Stromal cell of bone marrow (primary cell): ENCODE measurements around the gene APOL3.
"Not testable (repeated sequence)": the region's sequence is repeated elsewhere in the genome, so short reads cannot be mapped to it uniquely, and the experiment has no call there.

ENCODE experiments used
- DNase-seq: peaks from one replicate; pipeline ENCODE4 v3.0.0-alpha.2; 2012; ENCODE audit warnings: low read depth

APOL3 gene

DNA sequence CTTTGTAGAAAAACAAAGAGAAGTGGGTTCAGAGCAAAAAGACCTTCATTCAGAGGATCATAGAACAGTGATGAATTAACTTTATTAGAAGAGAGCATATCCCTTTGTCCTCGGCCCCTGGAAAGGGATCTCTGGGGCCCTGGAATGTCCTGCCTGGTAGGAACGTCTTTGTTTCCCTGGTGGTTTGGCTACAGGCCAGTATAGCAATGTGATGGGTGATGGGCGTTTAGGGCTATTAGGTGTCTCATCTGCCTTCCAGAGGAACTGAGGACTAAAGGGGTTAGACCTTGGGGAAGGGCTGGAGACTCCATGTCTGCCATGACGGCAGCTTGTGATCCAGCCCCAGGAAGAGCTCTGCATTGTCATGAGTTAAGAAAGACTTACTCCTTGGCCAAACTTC, 32.0 kb upstream of the APOL3 start:
- DNase-seq = no peak

DNA sequence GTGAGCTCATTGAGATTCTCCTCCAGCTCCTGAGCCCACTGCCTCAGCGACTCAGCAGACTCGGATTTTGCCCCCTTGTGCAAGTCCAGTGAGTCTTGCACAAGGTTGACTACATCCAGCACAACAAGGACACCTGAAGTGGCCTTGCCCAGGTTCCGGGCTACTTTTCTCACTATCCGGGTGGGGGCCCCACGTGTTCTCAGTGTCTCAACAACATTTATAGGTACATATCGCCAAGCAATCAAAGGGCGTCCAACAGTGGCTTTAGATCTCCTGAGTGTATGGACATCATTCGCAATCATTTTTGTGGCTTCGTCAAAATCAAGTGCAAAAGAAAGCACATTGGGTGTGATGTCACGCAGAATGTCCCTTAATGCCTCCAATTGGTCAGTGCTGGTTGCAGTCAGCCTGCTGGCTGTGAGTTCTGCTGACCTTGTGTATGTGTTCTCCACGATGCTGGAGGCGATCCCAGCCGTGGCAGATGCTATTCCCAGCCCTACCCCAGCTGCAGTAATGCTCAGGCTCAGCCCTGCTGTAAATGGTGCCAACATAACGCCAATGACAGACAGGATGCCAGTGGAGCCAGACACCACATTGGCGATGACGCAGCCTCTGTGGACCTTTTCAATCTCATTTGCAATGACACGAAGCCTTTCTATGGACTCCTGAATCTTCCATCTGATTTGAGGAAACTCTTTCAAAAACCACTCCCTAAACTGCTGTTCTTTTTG, 30.7 kb upstream of the APOL3 start:
- peak; percentile 63 for DNase-seq

DNA sequence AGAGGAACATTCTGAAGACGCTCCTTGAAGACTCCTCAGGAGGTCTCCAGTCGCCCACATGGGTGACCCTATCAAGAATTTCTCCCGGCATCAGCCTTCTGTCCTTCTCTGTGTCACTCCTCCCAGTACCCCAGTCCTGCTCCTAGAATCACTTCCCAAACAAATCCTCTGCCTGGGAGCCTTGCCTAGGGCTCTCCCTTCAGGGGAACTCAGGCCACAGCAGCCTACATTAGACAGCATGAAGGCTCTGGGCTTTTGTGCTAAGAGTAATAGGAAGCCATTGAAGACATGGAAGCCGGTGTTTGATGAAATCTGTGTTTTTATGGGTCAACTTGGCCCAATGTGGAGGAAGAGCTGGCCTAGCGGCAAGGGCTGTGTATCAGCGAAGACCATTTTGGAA, 27.3 kb upstream of the APOL3 start:
- not testable (repeated sequence) for DNase-seq

GRCh38 chr22:36185828-36186624, 25.5 kb upstream of the APOL3 start:
- no peak for DNase-seq

DNA sequence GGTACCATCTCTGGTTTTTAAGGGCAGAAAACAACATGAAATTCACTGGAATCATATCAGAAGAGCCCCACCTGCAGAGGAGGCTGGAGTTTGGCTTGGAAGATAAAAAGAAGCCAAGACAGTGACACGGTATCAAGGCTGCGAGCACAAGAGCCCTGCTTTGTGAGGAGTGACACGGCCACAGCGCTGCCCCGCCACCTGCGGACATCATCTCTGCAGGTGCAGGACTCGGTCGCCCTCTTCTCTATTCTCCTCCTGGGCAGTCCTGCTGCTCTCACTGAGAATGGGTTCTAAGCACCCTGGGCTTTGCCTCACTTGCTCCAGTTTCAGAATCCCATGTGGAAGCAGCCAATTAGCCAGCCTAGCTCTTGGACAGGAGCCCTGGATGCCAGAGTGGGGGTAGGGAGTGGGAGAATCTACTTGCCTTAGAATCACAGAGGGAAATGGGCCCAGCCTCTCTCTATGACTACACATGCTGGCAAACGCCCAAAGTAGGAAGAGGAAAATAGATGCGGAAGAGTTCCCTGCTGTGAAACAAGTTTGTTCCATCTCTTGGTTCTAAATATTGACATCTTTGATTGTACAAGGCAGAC, 24.0 kb upstream of the APOL3 start:
- DNase-seq = peak; percentile 69

GRCh38 chr22:36183446-36183845, 22.9 kb upstream of the APOL3 start:
- DNase-seq = no peak

GRCh38 chr22:36182857-36183256, 22.3 kb upstream of the APOL3 start:
- no peak for DNase-seq

DNA sequence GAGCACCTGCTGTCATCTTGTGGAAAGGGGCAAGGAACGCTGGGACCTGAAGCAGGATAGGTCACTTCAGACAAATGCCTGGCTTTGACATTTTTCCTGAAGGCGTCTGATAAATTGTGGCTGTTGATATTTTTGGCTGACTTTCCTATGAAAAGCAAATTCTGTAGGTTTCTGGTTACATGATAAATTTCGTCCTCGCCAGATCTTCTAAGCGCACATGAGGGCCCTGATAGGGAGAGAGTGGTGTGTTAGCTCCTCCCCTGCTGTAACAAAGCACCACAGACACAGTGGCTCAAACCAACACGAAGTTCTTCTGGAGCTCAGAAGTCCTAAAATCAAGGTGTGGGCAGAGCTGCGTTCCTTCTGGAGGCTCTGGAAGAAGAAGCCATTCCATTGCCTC, 21.5 kb upstream of the APOL3 start:
- DNase-seq = no peak

DNA sequence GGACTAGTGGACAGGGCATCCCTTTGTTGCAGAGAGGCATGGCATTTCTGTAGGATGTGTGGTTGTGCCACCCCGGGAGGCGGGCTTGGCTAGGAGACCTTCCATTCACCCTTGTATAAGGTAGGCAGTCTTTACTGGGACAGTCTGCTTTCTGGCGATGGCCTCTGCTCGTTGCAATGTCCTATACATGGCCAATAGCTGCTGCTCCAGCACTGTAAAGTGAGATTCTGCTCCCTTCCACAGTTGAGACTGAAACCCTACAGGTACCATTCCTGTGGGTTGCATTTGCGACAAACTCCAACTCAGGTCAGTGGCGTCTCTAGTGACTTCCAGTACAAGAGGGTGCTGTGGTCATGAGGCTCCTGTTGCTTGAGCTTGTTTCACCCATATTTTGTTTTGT, 20.4 kb upstream of the APOL3 start:
- no peak for DNase-seq

GRCh38 chr22:36180038-36180880, 19.7 kb upstream of the APOL3 start:
- DNase-seq = peak; percentile 43

GRCh38 chr22:36177160-36177559, 16.6 kb upstream of the APOL3 start:
- DNase-seq = no peak

DNA sequence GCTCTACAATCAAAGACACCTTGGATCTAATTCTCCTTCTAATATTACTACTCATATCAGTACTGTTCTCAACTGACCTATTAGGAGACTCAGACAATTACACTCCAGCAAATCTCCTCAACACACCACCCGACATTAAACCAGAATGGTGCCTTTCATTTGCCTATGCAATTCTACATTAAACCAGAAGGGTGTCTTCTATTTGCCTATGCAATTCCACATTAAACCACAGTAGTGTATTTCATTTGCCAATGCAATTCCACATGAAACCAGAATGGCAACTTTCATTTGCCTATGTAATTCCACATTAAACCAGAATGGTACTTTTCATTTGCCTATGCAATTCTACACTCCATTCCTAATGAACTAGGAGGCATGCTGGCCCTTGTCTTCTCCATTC, 15.3 kb upstream of the APOL3 start:
- DNase-seq = no peak

DNA sequence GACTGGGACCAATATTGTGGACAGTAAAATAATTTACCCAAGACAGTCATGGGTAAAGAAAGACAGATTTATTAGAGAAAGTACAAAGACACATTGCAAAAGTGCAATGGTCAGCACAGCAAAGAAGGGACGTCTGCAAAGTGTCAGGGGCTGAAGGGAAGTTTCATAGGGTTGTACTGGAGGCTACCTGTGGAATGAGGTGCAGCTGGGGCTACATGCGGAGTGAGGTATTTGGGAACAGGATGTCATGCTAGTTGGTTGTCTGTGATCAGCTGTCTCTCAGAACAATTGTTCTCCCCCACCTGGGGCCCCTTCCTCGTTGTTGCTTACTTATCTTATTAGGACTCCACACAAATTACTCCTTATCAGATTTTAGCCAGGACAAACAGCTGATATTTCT, 11.4 kb upstream of the APOL3 start:
- DNase-seq = no peak

GRCh38 chr22:36166518-36167220, 6.1 kb upstream of the APOL3 start:
- DNase-seq = no peak

- DNase-seq = no peak
Measured at GRCh38 chr22:36166086-36166485, 5.5 kb upstream of the APOL3 start.

GRCh38 chr22:36165141-36165540, 4.6 kb upstream of the APOL3 start:
- no peak for DNase-seq

- DNase-seq = no peak
Measured at GRCh38 chr22:36164621-36165020, 4.1 kb upstream of the APOL3 start.

- DNase-seq = no peak
Measured at GRCh38 chr22:36163497-36163896, 2.9 kb upstream of the APOL3 start.

DNA sequence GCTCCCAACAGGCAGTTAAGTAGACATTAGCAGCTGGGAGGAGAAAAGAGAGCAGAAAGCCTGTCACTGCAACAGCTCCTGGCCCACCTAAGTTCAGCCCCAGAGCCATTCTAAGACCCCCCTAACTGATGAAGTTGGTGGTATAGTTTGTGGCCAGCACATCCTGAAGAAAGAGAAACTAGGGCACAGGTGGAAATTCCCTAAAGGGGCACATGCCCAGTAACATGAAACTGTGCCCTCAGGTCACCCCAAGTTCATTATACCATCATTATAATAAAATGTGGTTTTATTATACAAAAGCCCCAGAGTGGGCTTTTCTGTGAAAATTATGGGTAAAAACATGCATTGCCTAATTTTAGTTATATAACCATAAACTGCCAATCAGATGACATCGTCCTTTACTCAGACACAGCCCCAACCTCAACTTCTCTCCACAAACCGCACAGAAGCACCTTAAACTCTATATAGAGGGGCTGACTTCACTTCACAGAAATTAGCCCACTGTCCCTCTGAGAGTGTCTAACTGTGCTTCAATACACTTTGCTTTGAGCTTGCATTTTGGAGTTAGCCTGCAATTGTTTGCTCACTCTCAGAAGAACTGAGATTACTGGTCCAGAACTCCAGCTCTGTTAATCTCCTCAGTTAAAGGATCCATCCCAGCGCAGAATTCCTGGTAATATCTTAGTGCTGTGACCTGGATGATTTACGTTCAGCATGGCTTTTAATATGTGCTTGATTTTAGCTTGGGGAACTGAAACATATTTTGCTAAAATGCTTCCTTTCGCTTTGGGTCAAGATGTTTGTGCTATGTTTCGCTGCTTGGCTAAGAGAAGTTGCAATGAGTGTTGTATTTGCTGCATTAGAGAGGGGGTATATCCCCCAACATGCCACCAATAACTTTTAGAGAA, 1.8 kb upstream of the APOL3 start:
- DNase-seq = no peak

DNA sequence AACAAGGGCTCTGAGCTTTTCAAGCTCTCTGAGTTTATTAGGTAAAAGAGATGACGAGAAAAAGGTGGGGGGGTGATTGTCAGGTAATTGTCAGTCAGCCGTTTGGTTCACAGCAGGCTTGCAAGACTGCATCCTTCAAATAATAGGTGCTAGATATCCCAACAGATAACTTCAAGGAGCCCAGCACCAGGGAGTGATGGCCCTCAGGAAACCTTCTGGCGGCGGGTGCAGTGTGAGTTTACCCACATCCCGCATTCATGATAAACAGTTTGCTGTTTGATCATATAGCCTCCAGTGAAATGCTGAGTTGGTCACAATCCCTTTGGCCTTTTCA, 1.2 kb upstream of the APOL3 start:
- DNase-seq = not testable (repeated sequence)
